ENCODE measurements around the gene SUN5. TPM values are rescaled to one million over a fixed set of nuclear protein-coding genes. Genes with fewer than 3 reads are reported as not detected.

The SUN5 gene
- total and polyA plus RNA-seq, 9 donors: not detected

GRCh38 chr20:32943490-32944052, 60.7 kb downstream of the SUN5 start:
- H3K4me3 ChIP-seq (ENCODE audit: low read length): no peak overlapping the region
- no peaks in the 10 kb centered on the region for H3K4me1 ChIP-seq (ENCODE audit: control insufficient read depth, insufficient read depth, low read length)
- H3K9me3 ChIP-seq (replicated peaks; ENCODE audit: control insufficient read depth, low read depth, low read length): no peaks in the 10 kb centered on the region
- no peak overlapping the region for H3K27ac ChIP-seq (ENCODE audit: low read length)
- H3K36me3 ChIP-seq (ENCODE audit: control insufficient read depth, insufficient read depth, low read length): no peaks in the 10 kb centered on the region
- WGBS (ENCODE audit: insufficient coverage): 73% methylated on average over 5 of the region's 7 CpGs
- no peak for DNase-seq
- no peaks in the 10 kb centered on the region for H3K27me3 ChIP-seq (ENCODE audit: control insufficient read depth, insufficient read depth, low read length)

GRCh38 chr20:32941155-32941885, 62.9 kb downstream of the SUN5 start:
- Histone ChIP-seq H3K4me3 (ENCODE audit: low read length) (no peak overlapping the region), H3K36me3 (ENCODE audit: control insufficient read depth, insufficient read depth, low read length) (no peaks in the 10 kb centered on the region), H3K27me3 (ENCODE audit: control insufficient read depth, insufficient read depth, low read length) (no peaks in the 10 kb centered on the region), H3K4me1 (ENCODE audit: control insufficient read depth, insufficient read depth, low read length) (no peaks in the 10 kb centered on the region), H3K9me3 (replicated peaks; ENCODE audit: control insufficient read depth, low read depth, low read length) (no peaks in the 10 kb centered on the region), H3K27ac (ENCODE audit: low read length) (no peak overlapping the region)
- WGBS (ENCODE audit: insufficient coverage): 67% methylated on average over 1 of the region's 4 CpGs
- DNase-seq: no peak

- no peak for DNase-seq
- Histone ChIP-seq H3K4me1 (ENCODE audit: control insufficient read depth, insufficient read depth, low read length) (no peaks in the 10 kb centered on the region), H3K27me3 (ENCODE audit: control insufficient read depth, insufficient read depth, low read length) (no peaks in the 10 kb centered on the region), H3K9me3 (replicated peaks; ENCODE audit: control insufficient read depth, low read depth, low read length) (no peaks in the 10 kb centered on the region), H3K27ac (ENCODE audit: low read length) (no peak overlapping the region), H3K36me3 (ENCODE audit: control insufficient read depth, insufficient read depth, low read length) (no peaks in the 10 kb centered on the region), H3K4me3 (ENCODE audit: low read length) (no peak overlapping the region)
- no CpG with 5 or more reads among the region's 4 CpGs for WGBS (ENCODE audit: insufficient coverage)
Observed at GRCh38 chr20:32934580-32934979, 69.7 kb downstream of the SUN5 start.

Other genes with a start within 250 kb of the SUN5 start
- 2.9 TPM for gene DNMT3B, start 242.0 kb downstream of the SUN5 start, total RNA-seq
- gene DNMT3B, start 242.0 kb downstream of the SUN5 start, polyA plus RNA-seq (ENCODE audit: insufficient read depth in 1 of 8, insufficient read length in 8 of 8, low replicate concordance in 1 of 8): 1 to 10 TPM; 3.2 to 5.1 (median 4.3) TPM
- 83.5 TPM for gene MAPRE1, start 184.5 kb downstream of the SUN5 start, total RNA-seq
- gene MAPRE1, start 184.5 kb downstream of the SUN5 start, polyA plus RNA-seq (ENCODE audit: insufficient read depth in 1 of 8, insufficient read length in 8 of 8, low replicate concordance in 1 of 8): 100 to 1,000 TPM; 114 to 151 (median 143) TPM
- gene EFCAB8, start 145.5 kb downstream of the SUN5 start, total RNA-seq: 0.22 TPM
- under 1 TPM in 6 of 8 donors, not detected in 2; 0.04 to 0.16 (median 0.13) TPM for gene EFCAB8, start 145.5 kb downstream of the SUN5 start, polyA plus RNA-seq (ENCODE audit: insufficient read depth in 1 of 8, insufficient read length in 8 of 8, low replicate concordance in 1 of 8)
- gene BPIFB2, start 3.3 kb upstream of the SUN5 start, total RNA-seq: not detected
- gene BPIFB2, start 3.3 kb upstream of the SUN5 start, polyA plus RNA-seq (ENCODE audit: insufficient read depth in 1 of 8, insufficient read length in 8 of 8, low replicate concordance in 1 of 8): under 1 TPM in 1 of 8 donors, not detected in 7; 0.10 TPM
- gene BPIFB6, start 27.2 kb upstream of the SUN5 start, total RNA-seq: not detected
- not detected for gene BPIFB6, start 27.2 kb upstream of the SUN5 start, polyA plus RNA-seq (ENCODE audit: insufficient read depth in 1 of 8, insufficient read length in 8 of 8, low replicate concordance in 1 of 8)
- not detected for gene BPIFB3, start 49.5 kb upstream of the SUN5 start, total RNA-seq
- under 1 TPM in 3 of 8 donors, not detected in 5; 0.07 to 0.09 (median 0.08) TPM for gene BPIFB3, start 49.5 kb upstream of the SUN5 start, polyA plus RNA-seq (ENCODE audit: insufficient read depth in 1 of 8, insufficient read length in 8 of 8, low replicate concordance in 1 of 8)
- 0.09 TPM for gene BPIFB4, start 75.2 kb upstream of the SUN5 start, total RNA-seq
- gene BPIFB4, start 75.2 kb upstream of the SUN5 start, polyA plus RNA-seq (ENCODE audit: insufficient read depth in 1 of 8, insufficient read length in 8 of 8, low replicate concordance in 1 of 8): under 1 TPM in 5 of 8 donors, not detected in 3; 0.07 to 0.30 (median 0.09) TPM
- gene BPIFA2, start 163.7 kb upstream of the SUN5 start, total RNA-seq: not detected
- gene BPIFA2, start 163.7 kb upstream of the SUN5 start, polyA plus RNA-seq (ENCODE audit: insufficient read depth in 1 of 8, insufficient read length in 8 of 8, low replicate concordance in 1 of 8): not detected
- not detected for gene BPIFA3, start 212.9 kb upstream of the SUN5 start, total RNA-seq
- gene BPIFA3, start 212.9 kb upstream of the SUN5 start, polyA plus RNA-seq (ENCODE audit: insufficient read depth in 1 of 8, insufficient read length in 8 of 8, low replicate concordance in 1 of 8): not detected
- not detected for gene BPIFA1, start 231.6 kb upstream of the SUN5 start, total RNA-seq
- gene BPIFA1, start 231.6 kb upstream of the SUN5 start, polyA plus RNA-seq (ENCODE audit: insufficient read depth in 1 of 8, insufficient read length in 8 of 8, low replicate concordance in 1 of 8): not detected